ENCODE measurements around the gene KRT83. TPM values are rescaled to one million over a fixed set of nuclear protein-coding genes. Genes with fewer than 3 reads are reported as not detected.

The KRT83 gene
- total and polyA plus RNA-seq, 10 of the 15 experiments (the other 5 are each of a cell fraction or from before 2014, with no cell fraction given): not detected

DNA sequence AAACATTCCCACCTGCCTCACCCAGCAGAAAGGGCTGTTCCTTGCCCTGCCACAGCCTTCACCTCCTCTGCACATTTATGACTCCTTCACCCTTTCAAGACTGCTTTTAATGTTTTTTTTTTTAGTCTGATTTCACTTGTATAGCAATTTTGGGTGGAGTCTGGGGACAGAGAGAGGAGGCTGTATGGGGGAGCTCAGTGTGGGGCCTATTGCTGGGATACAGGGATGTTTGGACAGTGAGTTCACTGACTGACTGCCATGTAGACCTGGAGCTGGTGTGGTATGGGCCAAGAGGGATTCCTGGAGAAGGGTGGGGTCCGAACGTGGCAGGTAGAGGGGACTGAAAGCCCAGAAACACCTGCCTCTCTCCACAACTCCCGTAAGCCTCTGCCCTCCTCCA is 48.0 kb upstream of the KRT83 start (continued):
- no peak for TF ChIP-seq CTCF (IDR thresholded peaks at IDR 0.05 in 2 of 3, conservative IDR thresholded peaks at IDR 0.05 in 1 of 3; ENCODE audit: control insufficient read depth in 2 of 3, extremely low read depth in 1 of 3, insufficient read depth in 1 of 3, low read depth in 3 of 3, low read length in 3 of 3)
- TF ChIP-seq STAT1 (conservative IDR thresholded peaks at IDR 0.05): no peak
- TF ChIP-seq POU2F2 (IDR thresholded peaks at IDR 0.05; ENCODE audit: borderline replicate concordance, low read depth, low read length): no peak
- no peak for TF ChIP-seq CHD1 (IDR thresholded peaks at IDR 0.05; ENCODE audit: low read depth, low read length)
- TF ChIP-seq RBBP5 (conservative IDR thresholded peaks at IDR 0.05): no peak
- no peak for TF ChIP-seq YBX1 (IDR thresholded peaks at IDR 0.05)
- TF ChIP-seq HDAC2 (IDR thresholded peaks at IDR 0.05): no peak

- no peak overlapping the region for H3K9ac ChIP-seq (ENCODE audit: control insufficient read depth, insufficient read depth, low read length)
- WGBS (ENCODE audit: insufficient coverage, insufficient replicate concordance, low lambda C conversion rate, missing lambda C conversion rate): 0% methylated on average over 3 of the region's 3 CpGs
- intact Hi-C loops (cut with micrococcal nuclease; ENCODE audit: unreplicated experiment) (no loop called here), in situ Hi-C loops (cut with MboI) (no loop called here)
- H3K27ac ChIP-seq (ENCODE audit: control insufficient read depth, insufficient read depth): no peak overlapping the region
- DNase-seq (ENCODE audit: low read depth, low spot score): no peak
- no peak for FAIRE-seq
- ChIA-PET CTCF (interaction anchor here (0.7 to 1.4 kb wide), 3 partner anchors 212 to 1255 kb away, joined by 3 to 5 read pairs (median 5); no protein-coding TSS in a partner anchor), POLR2A (no interaction called here), RAD21 (ENCODE audit: unreplicated experiment) (no interaction called here), SMC1A (ENCODE audit: uncharacterized antibody, unreplicated experiment) (interaction anchor here (0.6 kb wide), 1 partner anchor 16 kb away, joined by 4 read pairs; no protein-coding TSS in a partner anchor)
- no peaks in the 10 kb centered on the region; the same call in 1 of the 2 replicates for H4K20me1 ChIP-seq (ENCODE audit: control insufficient read depth, insufficient read depth)
- H3K9me3 ChIP-seq (replicated peaks; ENCODE audit: control insufficient read depth, insufficient read depth, low read length): no peaks in the 10 kb centered on the region
- H3K4me1 ChIP-seq (ENCODE audit: control insufficient read depth, insufficient read depth, low read length): no peaks in the 10 kb centered on the region
- H3K4me2 ChIP-seq (ENCODE audit: control insufficient read depth, insufficient read depth): no peak overlapping the region
- no peak overlapping the region for H3K4me3 ChIP-seq
- H3K36me3 ChIP-seq (ENCODE audit: control insufficient read depth in 2 of 2, insufficient read depth in 2 of 2, low read length in 1 of 2): no peaks in the 10 kb centered on the region
- BruUV-seq (replicated peaks): no TSS peak
- peaks cover 2 to 4% of the 10 kb centered on the region in 2 experiments; a peak in 3 of 4 replicates for H3K27me3 ChIP-seq (replicated peaks in 1 of 2; ENCODE audit: control insufficient read depth in 2 of 2, insufficient read depth in 2 of 2, low read length in 1 of 2)
- no peaks in the 10 kb centered on the region for H3K79me2 ChIP-seq (ENCODE audit: control insufficient read depth, insufficient read depth, low read length)
- no peak for ATAC-seq
- no peak overlapping the region for H2AFZ ChIP-seq (ENCODE audit: control insufficient read depth, low read depth, low read length)
- TF ChIP-seq POLR2A (IDR thresholded peaks at IDR 0.05; ENCODE audit: low read depth, low read length) (no peak), KLF5 (IDR thresholded peaks at IDR 0.05; ENCODE audit: partially characterized antibody) (no peak), YY1 (IDR thresholded peaks at IDR 0.05; ENCODE audit: low read depth, low read length) (no peak), ETV6 (conservative IDR thresholded peaks at IDR 0.05 in 1 of 2, IDR thresholded peaks at IDR 0.05 in 1 of 2; ENCODE audit: borderline replicate concordance in 1 of 2, low read depth in 1 of 2) (no peak), E2F4 (IDR thresholded peaks at IDR 0.05; ENCODE audit: low read depth, low read length) (no peak), NKRF (conservative IDR thresholded peaks at IDR 0.05) (no peak), ZSCAN29 (IDR thresholded peaks at IDR 0.05) (no peak), MXI1 (IDR thresholded peaks at IDR 0.05; ENCODE audit: low read depth, low read length) (no peak), ZNF592 (IDR thresholded peaks at IDR 0.05) (no peak)
These were observed 47.3 kb upstream of the KRT83 start for GRCh38 chr12:52368508-52368907.

Data from GM12878 (cell line).